A673 (cell line): ENCODE data around the gene KRT6C.

Source experiments
- EZH2 ChIP-seq: fragments of 200-600 bp; sonication (generic); IDR thresholded peaks from 2 replicates; pipeline ENCODE4 v1.6.1; 2017; ENCODE audit warnings: borderline replicate concordance, low read depth, mild to moderate bottlenecking, mixed read lengths, antibody characterized with exemption, low read length; ENCODE audit not compliant: poor library complexity, severe bottlenecking
- TF ChIP-seq, protein P1 (sequence below): fragments of 300-800, 200-600 bp; sonication (generic); conservative IDR thresholded peaks from 2 replicates; pipeline ENCODE4 v1.5.1; 2017; ENCODE audit warnings: low read depth, mild to moderate bottlenecking, antibody characterized with exemption, low read length, moderate library complexity, mixed read lengths

DNA sequence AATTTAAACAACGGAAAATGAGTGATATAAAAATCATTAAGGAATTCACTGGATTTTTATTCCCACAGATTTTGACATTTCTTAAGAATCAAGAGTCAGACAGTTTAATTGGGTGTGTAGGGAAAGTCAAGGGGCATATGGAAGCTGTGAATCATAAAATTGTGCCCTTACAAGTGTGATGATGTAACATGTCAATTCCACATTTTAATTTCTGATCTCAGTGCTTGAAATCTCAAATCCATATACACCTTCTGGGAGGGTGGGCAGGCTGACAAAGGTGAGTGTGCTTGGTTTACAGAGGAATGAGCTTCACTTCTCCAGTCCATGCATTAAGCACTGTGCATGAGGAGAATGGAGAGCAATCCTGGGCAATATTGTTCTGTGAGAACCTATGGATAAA lies 20.5 kb upstream of the KRT6C start:
- TF ChIP-seq, protein P1, sequence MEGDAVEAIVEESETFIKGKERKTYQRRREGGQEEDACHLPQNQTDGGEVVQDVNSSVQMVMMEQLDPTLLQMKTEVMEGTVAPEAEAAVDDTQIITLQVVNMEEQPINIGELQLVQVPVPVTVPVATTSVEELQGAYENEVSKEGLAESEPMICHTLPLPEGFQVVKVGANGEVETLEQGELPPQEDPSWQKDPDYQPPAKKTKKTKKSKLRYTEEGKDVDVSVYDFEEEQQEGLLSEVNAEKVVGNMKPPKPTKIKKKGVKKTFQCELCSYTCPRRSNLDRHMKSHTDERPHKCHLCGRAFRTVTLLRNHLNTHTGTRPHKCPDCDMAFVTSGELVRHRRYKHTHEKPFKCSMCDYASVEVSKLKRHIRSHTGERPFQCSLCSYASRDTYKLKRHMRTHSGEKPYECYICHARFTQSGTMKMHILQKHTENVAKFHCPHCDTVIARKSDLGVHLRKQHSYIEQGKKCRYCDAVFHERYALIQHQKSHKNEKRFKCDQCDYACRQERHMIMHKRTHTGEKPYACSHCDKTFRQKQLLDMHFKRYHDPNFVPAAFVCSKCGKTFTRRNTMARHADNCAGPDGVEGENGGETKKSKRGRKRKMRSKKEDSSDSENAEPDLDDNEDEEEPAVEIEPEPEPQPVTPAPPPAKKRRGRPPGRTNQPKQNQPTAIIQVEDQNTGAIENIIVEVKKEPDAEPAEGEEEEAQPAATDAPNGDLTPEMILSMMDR = no peak
- TF ChIP-seq EZH2 = no peak
